Midbrain (tissue), 1 donor: ENCODE data around the gene PROB1.
"Not testable (repeated sequence)": the region's sequence is repeated elsewhere in the genome, so short reads cannot be mapped to it uniquely, and the experiment has no call there.

Source experiments
- DNase-seq: peaks from one replicate; lab custom pipeline; 2025; lab: John Stamatoyannopoulos, UW

The PROB1 gene

GRCh38 chr5:139379626-139380449 is 15.1 kb downstream of the PROB1 start:
- DNase-seq, result no peak

GRCh38 chr5:139378941-139379361 is 16.0 kb downstream of the PROB1 start:
- no peak for DNase-seq

GRCh38 chr5:139378101-139378825 is 16.6 kb downstream of the PROB1 start:
- DNase-seq, result no peak

GRCh38 chr5:139377226-139377625 is 17.7 kb downstream of the PROB1 start:
- DNase-seq, result no peak

- no peak for DNase-seq
Measured at GRCh38 chr5:139376364-139376763, 18.5 kb downstream of the PROB1 start.

- DNase-seq, result no peak
Measured at GRCh38 chr5:139374909-139375308, 20.0 kb downstream of the PROB1 start.

GRCh38 chr5:139371482-139372435 is 23.1 kb downstream of the PROB1 start:
- DNase-seq, result no peak

GRCh38 chr5:139369181-139369580 is 25.7 kb downstream of the PROB1 start:
- DNase-seq, result no peak

- DNase-seq, result no peak
Measured at GRCh38 chr5:139368613-139369012, 26.3 kb downstream of the PROB1 start.

- DNase-seq, result no peak
Measured at GRCh38 chr5:139364466-139364865, 30.4 kb downstream of the PROB1 start.

- DNase-seq, result no peak
Measured at GRCh38 chr5:139363937-139364336, 31.0 kb downstream of the PROB1 start.

GRCh38 chr5:139361835-139362429 is 33.0 kb downstream of the PROB1 start:
- DNase-seq, result no peak

GRCh38 chr5:139360384-139360783 is 34.5 kb downstream of the PROB1 start:
- DNase-seq, result no peak

GRCh38 chr5:139358064-139358463 is 36.8 kb downstream of the PROB1 start:
- no peak for DNase-seq

- not testable (repeated sequence) for DNase-seq
Measured at GRCh38 chr5:139355900-139356299, 39.0 kb downstream of the PROB1 start.

GRCh38 chr5:139354186-139354585 is 40.7 kb downstream of the PROB1 start:
- no peak for DNase-seq

- not testable (repeated sequence) for DNase-seq
Measured at GRCh38 chr5:139347863-139348262, 47.0 kb downstream of the PROB1 start.

GRCh38 chr5:139345442-139345841 is 49.5 kb downstream of the PROB1 start:
- DNase-seq, result not testable (repeated sequence)

- DNase-seq, result no peak
Measured at GRCh38 chr5:139344177-139344576, 50.7 kb downstream of the PROB1 start.

- DNase-seq, result no peak
Measured at GRCh38 chr5:139343476-139343875, 51.4 kb downstream of the PROB1 start.

GRCh38 chr5:139342423-139342723 is 52.5 kb downstream of the PROB1 start:
- DNase-seq, result no peak
